Measurements from ENCODE around the gene SHC1.

SHC1 gene

GRCh38 chr1:154970631-154971340 is at the start of gene SHC1:
Gene SHC1, minus strand, starts transcription at chr1:154970747. Its CDS starts 221 bp downstream, at chr1:154970526.
- no peak for DNase-seq (ENCODE audit: low read depth)

- no peak for DNase-seq (ENCODE audit: low read depth)
These were observed 49.1 kb upstream of the SHC1 start for GRCh38 chr1:155019377-155020245.

- DNase-seq (ENCODE audit: low read depth) = no peak
These were observed 48.2 kb upstream of the SHC1 start for GRCh38 chr1:155018617-155019348.

- no peak for DNase-seq (ENCODE audit: low read depth)
These were observed 47.4 kb upstream of the SHC1 start for GRCh38 chr1:155017946-155018316.

- DNase-seq (ENCODE audit: low read depth) = peak; percentile 72
These were observed 46.7 kb upstream of the SHC1 start for GRCh38 chr1:155017041-155017945.

GRCh38 chr1:155016231-155016831 is 45.8 kb upstream of the SHC1 start:
- DNase-seq (ENCODE audit: low read depth) = no peak

GRCh38 chr1:155015527-155016230 is 45.1 kb upstream of the SHC1 start:
- DNase-seq (ENCODE audit: low read depth) = no peak

GRCh38 chr1:155014709-155015508 is 44.4 kb upstream of the SHC1 start:
- no peak for DNase-seq (ENCODE audit: low read depth)

- DNase-seq (ENCODE audit: low read depth) = no peak
These were observed 43.1 kb upstream of the SHC1 start for GRCh38 chr1:155013632-155014031.

GRCh38 chr1:155012776-155013602 is 42.4 kb upstream of the SHC1 start:
- no peak for DNase-seq (ENCODE audit: low read depth)

GRCh38 chr1:155012026-155012546 is 41.5 kb upstream of the SHC1 start:
- no peak for DNase-seq (ENCODE audit: low read depth)

- DNase-seq (ENCODE audit: low read depth) = no peak
These were observed 41.0 kb upstream of the SHC1 start for GRCh38 chr1:155011437-155012025.

GRCh38 chr1:155011004-155011416 is 40.5 kb upstream of the SHC1 start:
- DNase-seq (ENCODE audit: low read depth) = no peak

GRCh38 chr1:155010211-155010918 is 39.8 kb upstream of the SHC1 start:
- DNase-seq (ENCODE audit: low read depth) = no peak

- no peak for DNase-seq (ENCODE audit: low read depth)
These were observed 39.2 kb upstream of the SHC1 start for GRCh38 chr1:155009742-155010141.

GRCh38 chr1:155009221-155009711 is 38.7 kb upstream of the SHC1 start:
- DNase-seq (ENCODE audit: low read depth) = no peak
